NCI-H1417 treated with DMSO at 0.1 percent for 48 hours (cell line): ENCODE measurements around the gene MLLT3.

Source experiments
- DNase-seq: peaks from one replicate; lab custom pipeline; 2025; lab: John Stamatoyannopoulos, UW

Gene MLLT3

GRCh38 chr9:20382460-20383071 lies 239.7 kb downstream of the MLLT3 start:
- no peak for DNase-seq

DNA sequence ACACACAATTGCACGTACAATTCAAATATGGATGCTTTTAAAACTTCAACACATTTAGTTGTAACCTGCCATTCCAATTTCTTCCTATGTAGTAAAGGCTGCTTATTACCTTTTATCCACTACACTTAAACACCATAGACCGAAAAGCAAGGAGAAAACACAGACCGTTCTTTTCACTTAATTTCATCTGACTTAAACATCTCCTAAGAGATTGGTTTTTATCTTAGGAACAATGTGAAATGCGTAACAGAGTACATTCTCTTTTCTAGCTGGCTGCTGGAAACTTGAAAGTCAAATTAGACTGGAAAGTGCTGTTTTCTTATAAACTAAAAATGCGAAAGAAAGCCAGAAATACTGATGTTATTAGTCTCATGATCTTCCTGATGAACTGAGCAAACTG lies 241.8 kb downstream of the MLLT3 start:
- DNase-seq, result no peak

GRCh38 chr9:20379804-20380225 lies 242.5 kb downstream of the MLLT3 start:
- DNase-seq, result no peak

DNA sequence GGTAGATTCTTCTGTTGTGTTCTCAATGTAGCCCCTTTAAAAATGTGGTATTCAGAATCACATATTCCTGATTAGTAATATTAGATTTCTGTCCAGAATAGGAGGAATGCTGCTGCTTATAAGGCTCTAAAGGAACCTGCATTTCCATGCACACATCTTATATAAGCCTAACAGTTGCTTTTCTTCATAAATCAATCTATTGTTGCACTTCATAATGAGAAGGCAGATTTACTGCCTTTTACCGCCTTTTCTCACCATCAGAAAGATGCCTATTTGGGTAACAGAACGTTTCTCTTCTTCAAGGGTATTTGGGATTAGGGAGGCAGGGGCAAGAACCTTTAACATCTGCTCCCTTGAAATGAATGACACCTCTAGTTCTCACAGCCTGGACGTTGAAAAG lies 243.4 kb downstream of the MLLT3 start:
- DNase-seq, result no peak

GRCh38 chr9:20377790-20378189 lies 244.5 kb downstream of the MLLT3 start:
- DNase-seq, result no peak

DNA sequence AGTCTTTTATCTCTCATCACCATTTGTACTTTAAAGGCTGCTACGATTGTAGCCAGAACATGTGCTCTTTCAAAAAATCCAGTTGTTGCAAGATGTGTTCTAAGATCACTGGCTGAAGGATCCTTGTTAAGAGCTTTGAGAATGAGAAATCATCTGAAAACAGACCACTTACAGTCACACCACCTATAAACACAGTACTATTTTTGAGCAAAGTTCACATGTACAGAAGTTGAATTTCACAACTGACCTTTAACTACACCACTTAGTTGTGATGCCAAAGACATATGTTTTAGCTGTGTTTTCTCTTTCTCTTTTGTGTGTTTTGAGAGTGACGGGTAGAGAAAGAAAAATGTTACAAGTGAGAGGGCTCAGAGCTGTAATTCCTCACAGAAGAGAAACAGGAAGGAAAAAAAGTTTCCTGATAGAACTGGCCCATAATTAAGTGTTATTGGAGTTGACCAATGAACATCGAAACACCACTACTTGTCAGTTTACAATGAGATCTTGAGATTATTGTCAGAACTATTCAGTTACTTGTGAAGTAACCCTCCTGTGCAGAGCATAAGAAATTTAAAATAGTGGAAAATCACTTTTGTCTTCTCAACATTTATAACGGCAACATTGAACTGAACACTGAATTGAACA lies 245.4 kb downstream of the MLLT3 start:
- DNase-seq, result no peak

DNA sequence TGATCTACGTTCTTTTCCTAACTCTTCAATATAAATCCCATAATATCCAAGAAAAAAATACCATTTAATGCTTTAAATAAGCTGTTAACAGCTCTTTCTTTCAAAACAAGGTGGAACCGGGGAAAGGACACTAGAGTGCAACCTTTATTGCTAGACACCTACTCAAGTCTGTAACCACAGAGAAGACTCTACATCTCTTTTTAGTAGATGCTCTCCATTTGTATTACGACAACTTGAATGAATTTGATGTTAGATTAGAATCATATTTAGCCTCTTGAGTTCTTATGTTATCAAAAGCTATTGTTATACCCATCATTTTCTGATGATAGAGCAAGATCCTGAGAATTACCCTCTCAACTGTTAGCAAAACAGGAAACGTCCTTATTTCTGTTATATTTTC lies 246.3 kb downstream of the MLLT3 start:
- DNase-seq, result no peak

DNA sequence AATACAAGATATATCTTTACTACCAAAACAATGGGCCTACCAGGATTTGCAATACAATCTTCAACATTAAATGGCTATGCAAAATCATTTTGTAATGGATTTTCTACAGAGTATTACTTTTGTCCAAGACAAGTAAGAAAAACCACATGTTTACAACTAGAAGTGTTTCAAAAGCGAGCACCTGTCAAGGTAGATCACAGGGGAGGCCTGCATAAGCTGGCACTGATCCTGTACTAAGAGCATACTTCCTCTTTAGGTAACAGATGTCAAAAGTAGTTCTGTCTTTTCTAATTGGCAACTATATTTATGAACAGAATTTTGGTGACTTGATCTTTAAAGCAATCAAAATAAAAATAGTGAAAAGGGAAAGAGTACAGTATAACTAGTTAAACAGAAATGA lies 249.0 kb downstream of the MLLT3 start:
- no peak for DNase-seq

- DNase-seq, result no peak
Measured at GRCh38 chr9:20369391-20369790, 252.9 kb downstream of the MLLT3 start.

DNA sequence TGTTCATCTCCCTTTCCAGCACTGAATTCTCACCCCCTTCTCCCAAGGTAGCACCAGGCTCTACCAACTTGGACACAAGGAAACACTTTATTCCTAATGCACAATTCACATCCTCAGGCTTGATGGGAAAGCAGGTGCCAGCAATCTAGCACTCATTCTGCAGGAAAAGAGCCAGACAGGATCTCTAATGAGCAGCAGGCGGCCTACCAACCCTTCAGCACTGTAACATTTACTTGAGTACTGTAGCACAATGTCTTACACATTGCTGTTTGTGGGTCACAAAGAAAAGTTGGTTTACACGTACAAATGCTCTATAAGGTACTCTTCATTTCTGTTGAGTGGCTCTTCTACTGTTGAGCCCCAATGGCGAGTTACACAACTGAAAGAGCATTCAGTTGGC lies 254.4 kb downstream of the MLLT3 start:
- DNase-seq, result no peak

DNA sequence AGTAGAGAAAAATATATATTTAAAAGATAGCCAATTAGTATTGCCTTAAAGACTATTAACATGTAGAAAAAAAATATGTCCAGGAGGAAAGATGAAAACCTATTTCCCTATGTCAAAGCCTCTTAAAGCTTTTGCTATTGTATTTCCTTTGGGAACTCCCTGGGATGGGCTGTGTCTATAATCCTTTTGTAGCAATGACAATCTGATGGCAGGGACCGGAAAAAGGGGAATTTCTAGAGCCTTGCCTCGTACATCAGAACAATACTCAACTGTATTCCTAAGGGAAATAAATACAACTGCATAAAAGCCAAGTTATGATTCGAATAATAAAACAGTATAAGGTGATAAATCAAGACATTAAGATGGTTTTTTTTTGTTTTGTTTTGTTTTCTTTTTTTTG lies 257.3 kb downstream of the MLLT3 start:
- DNase-seq, result no peak

DNA sequence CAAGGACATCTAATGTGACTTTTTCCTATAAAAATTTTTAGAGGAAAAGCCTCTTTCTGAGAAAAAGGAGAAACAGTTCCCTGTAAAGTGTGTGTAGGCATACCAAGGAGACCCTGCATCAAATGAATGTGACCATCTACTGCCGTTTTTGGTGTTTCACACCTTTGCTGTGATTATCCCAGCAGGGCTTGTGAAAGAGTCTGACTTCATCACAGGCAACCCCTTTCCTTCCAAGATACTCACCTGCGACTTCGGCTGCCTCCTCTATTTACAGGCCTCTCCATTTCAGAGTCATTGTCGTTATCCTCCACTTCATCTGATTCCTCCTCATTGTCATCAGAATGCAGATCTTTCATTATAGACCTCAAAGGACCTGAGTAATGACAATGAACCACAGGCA lies 259.1 kb downstream of the MLLT3 start:
- DNase-seq, result no peak

GRCh38 chr9:20361656-20362570 lies 260.4 kb downstream of the MLLT3 start:
- DNase-seq, result no peak

DNA sequence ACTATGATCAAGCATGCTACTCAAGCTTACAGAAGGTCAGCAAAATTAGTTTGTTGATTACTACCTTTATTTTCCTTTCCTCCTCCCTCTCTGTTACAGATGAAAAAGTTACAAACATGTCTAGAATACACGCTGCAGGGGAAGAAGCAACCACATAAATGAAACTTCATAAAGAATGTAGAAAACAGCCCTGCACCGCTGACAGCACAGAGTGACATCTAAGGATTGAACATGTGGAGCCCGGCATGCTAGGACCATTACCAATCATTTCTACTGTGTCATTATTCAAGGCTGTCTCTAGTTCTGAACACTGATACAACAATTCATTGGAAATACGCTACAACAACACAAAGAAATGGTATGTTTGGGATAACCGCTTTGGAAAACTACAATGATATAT lies 261.1 kb downstream of the MLLT3 start:
- DNase-seq, result no peak

DNA sequence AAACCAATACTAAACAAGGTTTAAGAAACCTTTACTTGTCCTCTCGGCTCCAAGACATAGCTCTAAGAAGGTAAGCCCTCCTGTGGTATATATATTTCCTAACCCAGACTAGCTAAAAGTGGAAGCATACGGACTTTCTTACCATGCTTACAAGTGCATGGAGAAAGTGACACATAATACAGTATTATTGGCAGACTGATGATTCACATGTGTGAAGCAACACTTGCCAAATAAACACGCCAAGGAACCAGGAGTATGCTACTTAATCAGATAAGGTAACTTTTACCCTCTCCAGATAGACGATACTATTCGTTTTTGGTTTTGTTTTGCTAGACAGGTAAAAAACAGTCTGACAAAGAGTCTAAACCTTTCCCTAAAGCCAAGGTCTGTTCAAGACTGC lies 264.1 kb downstream of the MLLT3 start:
- no peak for DNase-seq

DNA sequence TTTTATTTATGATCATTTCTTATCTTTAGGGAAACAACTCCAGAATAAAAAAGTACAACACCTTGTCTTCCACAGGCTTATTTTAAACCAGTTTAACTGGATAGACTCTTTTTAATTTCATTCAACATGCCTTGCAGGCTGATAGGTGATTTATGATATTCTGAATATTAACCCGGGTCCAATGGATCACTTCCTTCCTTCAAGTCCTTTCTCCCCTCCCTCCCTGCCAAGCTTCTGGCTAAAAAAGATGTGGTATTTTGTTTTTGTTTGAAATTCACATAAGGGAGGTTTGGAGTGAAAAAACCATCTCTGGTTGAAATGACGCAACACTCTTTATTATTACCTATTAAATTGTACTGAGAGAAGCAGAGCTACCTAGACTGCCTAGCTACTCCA lies 265.3 kb downstream of the MLLT3 start:
- no peak for DNase-seq

DNA sequence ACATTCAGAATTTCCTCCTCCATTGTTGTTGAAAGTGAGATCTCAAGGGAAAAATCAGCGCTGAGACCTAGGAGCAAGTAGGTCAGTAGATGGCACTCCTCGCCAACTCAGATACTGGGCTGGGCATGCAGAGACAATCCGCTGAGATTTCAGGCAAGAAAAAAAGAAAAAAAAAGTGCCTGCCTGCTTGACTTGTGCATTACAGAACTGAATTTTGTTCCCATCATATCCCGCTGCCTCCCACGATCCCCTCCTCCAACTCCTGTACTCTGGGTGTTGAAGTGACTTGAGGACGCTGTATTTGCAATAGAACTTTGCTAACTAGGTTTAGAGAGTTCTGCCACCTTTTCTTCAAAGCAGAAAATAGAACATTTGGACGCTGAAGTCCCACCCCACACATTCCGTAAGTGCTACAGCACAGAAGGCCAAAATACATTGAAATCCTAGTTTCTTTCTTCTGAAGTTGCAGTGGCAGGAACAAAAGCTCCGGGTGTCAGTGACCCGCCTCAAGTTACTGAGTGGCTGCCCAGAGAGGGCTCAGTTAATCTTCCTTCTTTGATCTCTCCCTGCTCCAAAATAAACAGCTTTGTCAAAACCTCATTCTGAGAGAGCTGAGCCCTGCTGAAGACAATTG lies 265.8 kb downstream of the MLLT3 start:
- no peak for DNase-seq

DNA sequence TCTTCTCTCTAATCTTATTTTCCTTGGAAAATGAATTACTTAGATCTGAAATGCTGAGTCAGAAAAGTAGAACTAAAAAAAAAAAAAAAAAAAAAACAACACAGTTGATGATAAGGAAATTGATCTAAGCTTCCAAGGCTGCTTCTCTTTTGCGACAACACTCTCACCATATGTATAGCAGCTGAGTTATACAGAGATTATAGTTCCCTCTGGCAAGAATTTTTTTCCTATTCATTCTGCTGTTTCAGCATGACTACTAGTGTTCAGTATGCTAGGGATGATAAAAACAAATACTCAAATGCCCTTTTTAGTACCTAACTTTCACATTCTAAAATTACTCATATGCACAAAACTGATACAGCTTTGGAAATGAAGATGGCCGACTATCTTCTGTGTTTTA lies 267.3 kb downstream of the MLLT3 start:
- no peak for DNase-seq

DNA sequence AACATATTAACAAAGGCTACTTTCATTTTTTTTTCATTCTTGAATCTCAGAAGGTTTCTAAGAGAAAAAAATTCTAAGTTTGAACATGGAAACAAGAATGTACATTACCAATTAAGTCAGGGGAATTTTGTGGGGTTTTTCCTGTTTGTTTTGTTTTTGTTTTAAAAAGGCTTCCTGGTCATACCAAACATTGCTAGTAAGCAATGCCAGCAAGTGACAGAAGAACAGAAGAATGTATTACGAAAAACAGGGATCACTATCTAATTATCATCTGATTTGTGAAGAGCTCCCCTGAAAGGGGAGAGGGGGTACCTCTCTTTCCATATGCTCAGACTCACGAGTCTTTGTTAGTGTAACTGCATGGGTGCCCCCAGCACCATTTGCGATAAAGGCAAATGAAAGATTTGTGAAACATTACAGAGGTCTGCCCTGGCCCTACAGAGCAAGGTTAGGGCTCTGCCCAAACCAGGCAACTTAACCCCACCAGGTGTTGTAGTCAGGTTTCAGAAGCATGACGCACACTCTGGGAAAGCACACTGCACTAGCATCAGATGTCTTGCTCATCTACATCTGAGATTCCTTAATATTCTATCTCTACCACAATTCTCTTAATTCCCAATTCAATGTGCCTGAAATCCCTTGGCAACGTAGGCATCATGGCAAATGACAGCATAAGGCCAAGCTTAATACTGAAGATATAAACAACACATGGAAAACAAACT lies 268.2 kb downstream of the MLLT3 start:
- DNase-seq, result no peak

- no peak for DNase-seq
Measured at GRCh38 chr9:20353524-20353923, 268.8 kb downstream of the MLLT3 start.

DNA sequence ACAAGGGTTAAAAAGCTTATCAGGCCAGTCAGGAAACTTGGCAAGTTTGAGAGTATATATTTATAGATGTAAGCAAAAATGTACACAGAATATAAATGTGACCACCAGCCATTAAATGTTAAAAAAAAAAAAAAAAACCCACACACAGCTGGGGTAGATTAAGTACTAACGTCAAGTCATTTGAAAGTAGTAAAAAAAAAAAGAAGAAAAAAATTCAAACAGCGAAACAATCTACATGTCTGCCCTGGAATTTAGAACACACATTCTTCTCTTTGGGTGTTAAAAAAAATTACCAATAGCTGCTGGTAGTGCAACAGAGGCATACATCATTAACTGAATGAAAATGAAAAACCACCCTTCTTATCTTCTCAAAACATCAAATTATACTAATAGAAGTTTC lies 269.7 kb downstream of the MLLT3 start:
- DNase-seq, result no peak

- DNase-seq, result no peak
Measured at GRCh38 chr9:20351715-20352114, 270.6 kb downstream of the MLLT3 start.
